ENCODE measurements around the gene SYCP2L. TPM values are rescaled to one million over a fixed set of nuclear protein-coding genes. Genes with fewer than 3 reads are reported as not detected.

Gene SYCP2L
- total and polyA plus RNA-seq, 9 of the 15 experiments (the other 6 are each of a cell fraction or from before 2014, with no cell fraction given), result 12.4 to 46.9 (median 22.0) TPM

DNA sequence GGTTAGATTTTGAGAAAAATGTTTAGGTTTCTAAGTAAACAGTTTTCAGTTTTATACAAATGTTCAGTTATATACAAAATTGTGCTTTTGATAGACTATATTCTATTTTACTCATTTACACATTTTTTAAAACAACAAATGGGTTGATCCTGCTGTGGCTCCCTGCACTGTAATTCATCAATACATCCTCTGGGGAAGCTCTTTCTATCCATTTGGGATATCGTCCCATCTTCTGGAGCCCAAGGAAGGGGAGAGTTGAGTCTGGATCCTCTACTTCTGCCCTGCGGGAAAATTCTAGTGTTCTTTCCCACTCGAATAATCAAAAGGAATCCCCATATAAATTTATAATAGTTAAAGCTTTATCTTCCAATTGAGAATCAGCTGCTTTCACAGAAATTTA is 75.0 kb downstream of the SYCP2L start:
- CTCF ChIA-PET (ENCODE audit: low intra/inter-chr PET ratio), result no interaction called here
- H2AFZ ChIP-seq (ENCODE audit: low read depth, low read length), result no peak overlapping the region
- H3K4me3 ChIP-seq, result no peak overlapping the region
- intact Hi-C loops (cut with micrococcal nuclease) (no loop called here), in situ Hi-C loops (cut with MboI) (loop anchor here (25.0 kb wide), 1 partner anchor 525 kb away; no protein-coding TSS in a partner anchor)
- DNase-seq (ENCODE audit: extremely low read depth in 1 of 4, low spot score in 3 of 4) (no peak), FAIRE-seq (no peak), ATAC-seq (no peak)
- no peaks in the 10 kb centered on the region for H3K27me3 ChIP-seq (ENCODE audit: control insufficient read depth in 2 of 2, insufficient read depth in 2 of 2, low read length in 2 of 2)
- no TSS peak for BruUV-seq (replicated peaks)
- H3K9me1 ChIP-seq (ENCODE audit: control insufficient read depth, insufficient read depth, low read length), result no peaks in the 10 kb centered on the region
- no peaks in the 10 kb centered on the region for H3K79me2 ChIP-seq (ENCODE audit: control insufficient read depth, insufficient read depth, low read length)
- H3K36me3 ChIP-seq (ENCODE audit: control insufficient read depth, insufficient read depth, low read length), result peaks cover 24% of the 10 kb centered on the region; the same call in 1 of the 3 replicates
- H3K9me3 ChIP-seq (replicated peaks; ENCODE audit: control insufficient read depth, insufficient read depth, low read depth, low read length), result no peaks in the 10 kb centered on the region
- H4K20me1 ChIP-seq (replicated peaks; ENCODE audit: control insufficient read depth, insufficient read depth, low read length), result no peaks in the 10 kb centered on the region
- no peaks in the 10 kb centered on the region; a peak in 1 of 5 replicates for H3K4me1 ChIP-seq (replicated peaks in 1 of 2; ENCODE audit: control insufficient read depth in 2 of 2, insufficient read depth in 2 of 2, low read length in 2 of 2)
- no peak overlapping the region for H3K9ac ChIP-seq (ENCODE audit: insufficient read depth in 1 of 2, low read depth in 2 of 2, low read length in 2 of 2)
- no peak overlapping the region for H3K27ac ChIP-seq (ENCODE audit: extremely low read depth, low read depth, low read length)
- 90% methylated on average over 3 of the region's 3 CpGs for WGBS (ENCODE audit: insufficient coverage, low coverage, missing lambda C conversion rate)
- POLR2A ChIA-PET, result interaction anchor here (0.6 kb wide), 1 partner anchor 511 kb away, joined by 3 read pairs; no protein-coding TSS in a partner anchor
- TF ChIP-seq TEAD1 (CRISPR knock-in tag; IDR thresholded peaks at IDR 0.05) (no peak), RBM25 (IDR thresholded peaks at IDR 0.05; ENCODE audit: low read depth, low read length, severe bottlenecking) (no peak), BRCA1 (IDR thresholded peaks at IDR 0.05) (no peak), BRCA1 (CRISPR knock-in tag; IDR thresholded peaks at IDR 0.05) (no peak), FIP1L1 (IDR thresholded peaks at IDR 0.05; ENCODE audit: low read depth, low read length, poor library complexity, severe bottlenecking) (no peak), NCOR1 (IDR thresholded peaks at IDR 0.05) (no peak), NFE2 (IDR thresholded peaks at IDR 0.05; ENCODE audit: low read depth) (no peak), OTX1 (CRISPR knock-in tag; IDR thresholded peaks at IDR 0.05) (no peak), XRCC4 (IDR thresholded peaks at IDR 0.05; ENCODE audit: extremely low read depth, insufficient read depth, insufficient read length) (no peak), ZEB2 (IDR thresholded peaks at IDR 0.05) (no peak), HNRNPUL1 (IDR thresholded peaks at IDR 0.05; ENCODE audit: low read length) (no peak), MAFF (IDR thresholded peaks at IDR 0.05; ENCODE audit: low read length) (no peak), GABPB2 (CRISPR knock-in tag; conservative IDR thresholded peaks at IDR 0.05) (no peak), ZNF274 (IDR thresholded peaks at IDR 0.05; ENCODE audit: borderline replicate concordance, low read depth, low read length) (no peak), ZNF23 (CRISPR knock-in tag; IDR thresholded peaks at IDR 0.05) (no peak), KLF16 (IDR thresholded peaks at IDR 0.05) (no peak), U2AF2 (optimal IDR thresholded peaks at IDR 0.05; ENCODE audit: low read depth, low read length) (no peak)
- TF ChIP-seq, protein P1, sequence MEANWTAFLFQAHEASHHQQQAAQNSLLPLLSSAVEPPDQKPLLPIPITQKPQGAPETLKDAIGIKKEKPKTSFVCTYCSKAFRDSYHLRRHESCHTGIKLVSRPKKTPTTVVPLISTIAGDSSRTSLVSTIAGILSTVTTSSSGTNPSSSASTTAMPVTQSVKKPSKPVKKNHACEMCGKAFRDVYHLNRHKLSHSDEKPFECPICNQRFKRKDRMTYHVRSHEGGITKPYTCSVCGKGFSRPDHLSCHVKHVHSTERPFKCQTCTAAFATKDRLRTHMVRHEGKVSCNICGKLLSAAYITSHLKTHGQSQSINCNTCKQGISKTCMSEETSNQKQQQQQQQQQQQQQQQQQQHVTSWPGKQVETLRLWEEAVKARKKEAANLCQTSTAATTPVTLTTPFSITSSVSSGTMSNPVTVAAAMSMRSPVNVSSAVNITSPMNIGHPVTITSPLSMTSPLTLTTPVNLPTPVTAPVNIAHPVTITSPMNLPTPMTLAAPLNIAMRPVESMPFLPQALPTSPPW (CRISPR knock-in tag; IDR thresholded peaks at IDR 0.05), result no peak
- TF ChIP-seq, protein P2, sequence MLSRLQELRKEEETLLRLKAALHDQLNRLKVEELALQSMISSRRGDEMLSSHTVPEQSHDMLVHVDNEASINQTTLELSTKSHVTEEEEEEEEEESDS (CRISPR knock-in tag; IDR thresholded peaks at IDR 0.05), result no peak
- TF ChIP-seq, protein P3, sequence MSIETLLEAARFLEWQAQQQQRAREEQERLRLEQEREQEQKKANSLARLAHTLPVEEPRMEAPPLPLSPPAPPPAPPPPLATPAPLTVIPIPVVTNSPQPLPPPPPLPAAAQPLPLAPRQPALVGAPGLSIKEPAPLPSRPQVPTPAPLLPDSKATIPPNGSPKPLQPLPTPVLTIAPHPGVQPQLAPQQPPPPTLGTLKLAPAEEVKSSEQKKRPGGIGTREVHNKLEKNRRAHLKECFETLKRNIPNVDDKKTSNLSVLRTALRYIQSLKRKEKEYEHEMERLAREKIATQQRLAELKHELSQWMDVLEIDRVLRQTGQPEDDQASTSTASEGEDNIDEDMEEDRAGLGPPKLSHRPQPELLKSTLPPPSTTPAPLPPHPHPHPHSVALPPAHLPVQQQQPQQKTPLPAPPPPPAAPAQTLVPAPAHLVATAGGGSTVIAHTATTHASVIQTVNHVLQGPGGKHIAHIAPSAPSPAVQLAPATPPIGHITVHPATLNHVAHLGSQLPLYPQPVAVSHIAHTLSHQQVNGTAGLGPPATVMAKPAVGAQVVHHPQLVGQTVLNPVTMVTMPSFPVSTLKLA (conservative IDR thresholded peaks at IDR 0.05), result no peak
- no peak overlapping the region for H3K4me2 ChIP-seq (ENCODE audit: insufficient read depth, low read length)
